CD4-positive, alpha-beta T cell (primary cell): ENCODE results near the gene NUDT19. TPM values are rescaled to one million over a fixed set of nuclear protein-coding genes. Genes with fewer than 3 reads are reported as not detected.

Experiments
- ATAC-seq: fragments of 200-7000 bp; cut with Tn5 transposase; one replicate; pipeline ENCODE4 v1.10.0; 2022; ENCODE audit warnings: mild to moderate bottlenecking; ENCODE audit not compliant: poor library complexity
- CTCF ChIA-PET: fragments of 350-600 bp; sonication (Branson Sonifier 250); formaldehyde crosslinking; loops from one replicate; lab custom pipeline; 2021; ENCODE audit warnings: antibody characterized with exemption, inconsistent platforms; lab: Charles Lee
- POLR2A ChIA-PET: fragments of 350-600 bp; sonication (Branson Sonifier 250); formaldehyde crosslinking; loops from one replicate; lab custom pipeline; 2021; ENCODE audit warnings: antibody characterized with exemption, inconsistent platforms; lab: Charles Lee
- DNase-seq, 14 experiments: peaks; one replicate each; pipeline ENCODE4 v3.0.0-alpha.2; 2013 to 2020; ENCODE audit warnings: mixed read lengths in 2 of 14
- H3K27ac ChIP-seq, 2 donors: one replicate each; pipeline versions ENCODE4 v1.5.1 to v1.7.0; 2013; ENCODE audit warnings: low read length in 2 of 2, low read depth in 1 of 2, mild to moderate bottlenecking in 1 of 2
- H3K27me3 ChIP-seq, 2 experiments: 1 replicate in 1 of 2; 2 replicates in 1 of 2; pipeline versions ENCODE4 v1.6.1 to v1.7.0; 2013; ENCODE audit warnings: low read length in 2 of 2, control low read depth in 1 of 2, mild to moderate bottlenecking in 1 of 2, moderate library complexity in 1 of 2; ENCODE audit not compliant: insufficient read depth in 2 of 2, control insufficient read depth in 1 of 2
- H3K36me3 ChIP-seq: one replicate; pipeline ENCODE4 v1.6.1; 2013; ENCODE audit warnings: low read length, control low read depth; ENCODE audit not compliant: insufficient read depth
- H3K4me1 ChIP-seq: one replicate; pipeline ENCODE4 v1.6.1; 2013; ENCODE audit warnings: low read length, control low read depth; ENCODE audit not compliant: insufficient read depth
- H3K4me3 ChIP-seq: one replicate; pipeline ENCODE4 v1.5.1; 2013; ENCODE audit warnings: mild to moderate bottlenecking, low read length, moderate library complexity
- H3K9me3 ChIP-seq, 2 experiments: 1 replicate in 1 of 2; 2 replicates in 1 of 2; pipeline versions ENCODE4 v1.6.1 to v1.7.0; 2013; ENCODE audit warnings: low read length in 2 of 2, mild to moderate bottlenecking in 2 of 2, control low read depth in 1 of 2, moderate library complexity in 1 of 2; ENCODE audit not compliant: control insufficient read depth in 1 of 2, insufficient read depth in 1 of 2
- H3K27ac Mint-ChIP-seq: one replicate; pipeline ENCODE4 v1.8.0; 2020; ENCODE audit warnings: mixed read lengths
- H3K27me3 Mint-ChIP-seq: one replicate; pipeline ENCODE4 v1.8.0; 2021; ENCODE audit warnings: mixed read lengths
- H3K36me3 Mint-ChIP-seq: one replicate; pipeline ENCODE4 v1.8.0; 2021; ENCODE audit warnings: low read depth, mixed read lengths
- H3K4me1 Mint-ChIP-seq: one replicate; pipeline ENCODE4 v1.8.0; 2021; ENCODE audit warnings: low read depth, mixed read lengths
- H3K4me3 Mint-ChIP-seq: one replicate; pipeline ENCODE4 v1.8.0; 2020; ENCODE audit warnings: mild to moderate bottlenecking, mixed read lengths
- H3K9me3 Mint-ChIP-seq: one replicate; pipeline ENCODE4 v1.8.0; 2020; ENCODE audit warnings: mixed read lengths
- intact Hi-C, 2 experiments: fragments of 100-400 bp; cut with DNase I in 1 of 2; cut with micrococcal nuclease in 1 of 2; formaldehyde crosslinking; loops; one replicate each; pipeline versions ENCODE4 v1.15.1 to v1.9.0; 2023 to 2025; cut with DNase I, micrococcal nuclease
- total RNA-seq, 174 experiments: library from RNA in 2 of 174; stranded (reverse) in 2 of 174; gene quantifications; one replicate each; pipeline ENCODE4 v1.2.3 and lab custom pipeline; 2021 to 2026
- TF ChIP-seq, protein P1 (sequence below): fragments of 200-600 bp; IDR thresholded peaks from one replicate; pipeline ENCODE4 v1.8.0; 2022; ENCODE audit warnings: antibody characterized with exemption, mild to moderate bottlenecking

Gene NUDT19
- total RNA-seq, 2 experiments from 2014 or later: 7.9 to 8.2 TPM

DNA sequence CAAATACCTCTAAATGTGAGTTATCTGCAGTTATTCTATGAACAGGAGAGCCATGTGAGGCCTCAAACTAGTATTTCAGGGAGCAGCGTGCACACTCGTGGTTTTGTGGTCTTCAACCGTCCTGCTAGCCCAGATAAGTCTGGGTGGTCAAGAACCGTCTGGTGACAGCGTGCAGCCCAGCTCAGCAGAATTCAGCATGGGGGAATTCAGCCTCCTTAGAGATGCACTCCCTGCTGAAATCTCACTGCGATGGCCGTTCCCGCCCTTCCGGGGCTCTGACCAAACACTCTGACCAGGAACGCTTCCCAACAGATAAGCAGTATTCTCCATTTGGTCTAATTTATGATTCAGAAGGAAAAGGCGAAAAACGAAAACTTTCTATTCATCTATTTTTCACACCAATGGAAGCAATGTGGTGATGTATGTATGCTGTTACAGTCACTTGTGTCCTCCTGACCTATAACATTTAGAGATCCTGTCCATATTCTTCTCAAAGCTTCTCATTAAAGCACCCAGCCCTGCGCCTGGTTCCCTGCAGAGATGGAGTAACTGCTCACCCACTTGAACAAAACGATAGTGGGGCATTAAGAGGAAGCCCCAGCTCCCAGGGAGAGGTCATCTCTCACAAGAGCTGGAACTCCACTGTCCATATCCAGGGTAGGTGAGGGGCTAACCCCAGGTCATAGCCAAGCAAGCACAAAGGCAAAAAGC is 19.6 kb upstream of the NUDT19 start:
- Histone ChIP-seq H3K27me3 (peaks cover 4 to 5% of the 10 kb centered on the region in 2 experiments), H3K9me3 (no peaks in the 10 kb centered on the region), H3K4me3 (no peak overlapping the region), H3K36me3 (peaks cover under 1% of the 10 kb centered on the region), H3K27ac (no peak overlapping the region), H3K4me1 (peaks cover 58% of the 10 kb centered on the region)
- H3K27me3 Mint-ChIP-seq: peaks cover 1% of the 10 kb centered on the region
- TF ChIP-seq, protein P1, sequence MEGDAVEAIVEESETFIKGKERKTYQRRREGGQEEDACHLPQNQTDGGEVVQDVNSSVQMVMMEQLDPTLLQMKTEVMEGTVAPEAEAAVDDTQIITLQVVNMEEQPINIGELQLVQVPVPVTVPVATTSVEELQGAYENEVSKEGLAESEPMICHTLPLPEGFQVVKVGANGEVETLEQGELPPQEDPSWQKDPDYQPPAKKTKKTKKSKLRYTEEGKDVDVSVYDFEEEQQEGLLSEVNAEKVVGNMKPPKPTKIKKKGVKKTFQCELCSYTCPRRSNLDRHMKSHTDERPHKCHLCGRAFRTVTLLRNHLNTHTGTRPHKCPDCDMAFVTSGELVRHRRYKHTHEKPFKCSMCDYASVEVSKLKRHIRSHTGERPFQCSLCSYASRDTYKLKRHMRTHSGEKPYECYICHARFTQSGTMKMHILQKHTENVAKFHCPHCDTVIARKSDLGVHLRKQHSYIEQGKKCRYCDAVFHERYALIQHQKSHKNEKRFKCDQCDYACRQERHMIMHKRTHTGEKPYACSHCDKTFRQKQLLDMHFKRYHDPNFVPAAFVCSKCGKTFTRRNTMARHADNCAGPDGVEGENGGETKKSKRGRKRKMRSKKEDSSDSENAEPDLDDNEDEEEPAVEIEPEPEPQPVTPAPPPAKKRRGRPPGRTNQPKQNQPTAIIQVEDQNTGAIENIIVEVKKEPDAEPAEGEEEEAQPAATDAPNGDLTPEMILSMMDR: no peak
- peaks cover 25% of the 10 kb centered on the region for H3K36me3 Mint-ChIP-seq
- no peak overlapping the region for H3K27ac Mint-ChIP-seq
- ATAC-seq (no peak), DNase-seq (no peak)
- H3K9me3 Mint-ChIP-seq: no peaks in the 10 kb centered on the region
- intact Hi-C loops: loop anchor here in 1 of 2 experiments (5.0 to 10.0 kb wide), 5 partner anchors 70 to 505 kb away; partner anchors contain the start of genes DPY19L3, GPATCH1 and ZNF507
- H3K4me3 Mint-ChIP-seq: peak overlapping the region; percentile 94
- ChIA-PET POLR2A (no interaction called here), CTCF (interaction anchor here (0.8 kb wide), 1 partner anchor 10 kb away, joined by 3 read pairs; no protein-coding TSS in a partner anchor)
- H3K4me1 Mint-ChIP-seq: peaks cover 55% of the 10 kb centered on the region

DNA sequence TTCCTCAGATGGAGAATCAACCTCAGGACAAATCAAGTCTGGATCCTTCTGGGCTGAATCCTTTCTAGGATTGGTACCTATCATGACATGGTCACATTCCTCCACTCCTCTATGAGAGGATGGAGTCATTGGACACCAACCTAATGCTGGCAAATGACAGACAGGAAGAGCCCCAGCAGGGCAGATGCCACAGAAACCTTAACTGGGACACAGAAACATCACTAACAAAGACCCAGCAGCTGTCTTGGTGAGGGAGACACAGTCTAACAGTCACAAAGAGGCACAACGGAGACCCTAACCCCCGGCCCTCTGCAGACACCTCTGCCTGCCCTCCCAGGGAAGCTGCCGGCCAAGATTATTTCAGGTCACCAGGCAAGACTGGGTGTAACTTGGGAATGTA is 18.8 kb upstream of the NUDT19 start:
- H3K36me3 Mint-ChIP-seq: peaks cover 24% of the 10 kb centered on the region
- no peak overlapping the region for H3K27ac Mint-ChIP-seq
- peaks cover 8% of the 10 kb centered on the region for H3K27me3 Mint-ChIP-seq
- no peak overlapping the region for H3K4me3 ChIP-seq
- POLR2A ChIA-PET: no interaction called here
- DNase-seq (no peak), ATAC-seq (no peak)
- H3K9me3 Mint-ChIP-seq: no peaks in the 10 kb centered on the region
- H3K4me1 ChIP-seq: peaks cover 60% of the 10 kb centered on the region
- H3K36me3 ChIP-seq: no peaks in the 10 kb centered on the region
- intact Hi-C loops: loop anchor here in 1 of 2 experiments (5.0 to 10.0 kb wide), 5 partner anchors 71 to 504 kb away; partner anchors contain the start of genes DPY19L3, GPATCH1 and ZNF507
- H3K27me3 ChIP-seq: peaks cover 10 to 13% of the 10 kb centered on the region in 2 experiments
- no peaks in the 10 kb centered on the region for H3K9me3 ChIP-seq
- H3K4me3 Mint-ChIP-seq: peak overlapping the region; percentile 94
- TF ChIP-seq, protein P1: no peak
- no peak overlapping the region for H3K27ac ChIP-seq
- H3K4me1 Mint-ChIP-seq: peaks cover 61% of the 10 kb centered on the region
- CTCF ChIA-PET: interaction anchor here (1.3 kb wide), 1 partner anchor 40 kb away, joined by 3 read pairs; no protein-coding TSS in a partner anchor

DNA sequence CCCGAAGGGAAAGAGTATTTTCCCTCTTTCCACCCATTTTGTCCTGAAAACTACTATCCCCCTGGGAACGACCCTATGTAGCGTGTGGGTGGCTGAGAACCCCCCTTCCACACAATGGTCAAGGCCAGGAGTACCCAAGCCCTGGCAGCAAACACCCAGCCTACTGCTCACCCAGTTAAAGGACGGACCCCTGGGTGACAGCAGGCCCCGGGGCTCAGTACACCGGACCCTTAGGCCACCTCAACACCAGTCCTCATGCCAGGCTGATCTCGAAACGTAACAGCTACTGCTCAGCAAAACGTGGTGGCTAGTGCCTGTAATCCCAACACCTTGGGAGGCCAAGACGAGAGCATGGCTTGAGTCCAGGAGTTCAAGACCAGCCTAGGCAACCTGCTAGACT is 18.0 kb upstream of the NUDT19 start:
- Mint-ChIP-seq H3K27ac (peak overlapping the region; percentile 79), H3K4me3 (peak overlapping the region; percentile 94), H3K9me3 (no peaks in the 10 kb centered on the region), H3K36me3 (peaks cover 21% of the 10 kb centered on the region), H3K4me1 (peaks cover 61% of the 10 kb centered on the region), H3K27me3 (peaks cover 8% of the 10 kb centered on the region)
- CTCF ChIA-PET: interaction anchor here (1.1 to 1.3 kb wide), 2 partner anchors 18 to 41 kb away, joined by 3 read pairs; partner anchors contain the start of gene NUDT19
- Histone ChIP-seq H3K4me3 (peak overlapping the region; percentile 89), H3K4me1 (peaks cover 60% of the 10 kb centered on the region), H3K9me3 (no peaks in the 10 kb centered on the region), H3K27ac (no peak overlapping the region), H3K36me3 (no peaks in the 10 kb centered on the region), H3K27me3 (peaks cover 14 to 16% of the 10 kb centered on the region in 2 experiments)
- POLR2A ChIA-PET: interaction anchor here (0.6 to 3.9 kb wide), 2 partner anchors 18 to 93 kb away, joined by 3 to 58 read pairs; partner anchors contain the start of gene NUDT19
- DNase-seq (peak in 1 of 14 experiments; percentile 23), ATAC-seq (no peak)
- TF ChIP-seq, protein P1: no peak
- intact Hi-C loops: loop anchor here in 1 of 2 experiments (5.0 to 10.0 kb wide), 5 partner anchors 71 to 504 kb away; partner anchors contain the start of genes DPY19L3, GPATCH1 and ZNF507
